HepG2 (cell line): ENCODE results near the gene DENND11. TPM values are rescaled to one million over a fixed set of nuclear protein-coding genes. Genes with fewer than 3 reads are reported as not detected.

ENCODE experiments used
- ATAC-seq: fragments of 200-7000 bp; cut with Tn5 transposase; 3 replicates; pipeline ENCODE4 v1.9.1; 2020; ENCODE audit warnings: mild to moderate bottlenecking, moderate library complexity
- BruUV-seq: library from RNA; stranded (reverse); fragments of 400-500 nt; replicated peaks from 2 replicates; lab custom pipeline; 2021; lab: Mats Ljungman, UMichigan
- CTCF ChIA-PET: fragments of 300-600 bp; formaldehyde crosslinking; extraction: SDS; loops from one replicate; lab custom pipeline; 2021; ENCODE audit warnings: low total read pairs, inconsistent platforms, low intra/inter-chr PET ratio; lab: Yijun Ruan, JAX
- POLR2A ChIA-PET: fragments of 350-600 bp; sonication (Branson Sonifier 250); formaldehyde crosslinking; loops from one replicate; lab custom pipeline; 2020; ENCODE audit warnings: antibody characterized with exemption, inconsistent platforms; lab: Yijun Ruan, JAX
- DNase-seq: peaks from one replicate; pipeline ENCODE4 v3.0.0-alpha.2; 2015; ENCODE audit warnings: low spot score
- FAIRE-seq: peaks from 3 replicates; lab custom pipeline; 2011; peaks lifted over from hg19 to GRCh38; lab: Jason Lieb, UNC
- H2AFZ ChIP-seq: one replicate; pipeline ENCODE4 v1.6.1; 2011; ENCODE audit warnings: low read length, inconsistent platforms
- H3K27ac ChIP-seq: fragments of 300-600 bp; 3 replicates; pipeline ENCODE4 v1.8.0; 2011; ENCODE audit warnings: mixed run types, mild to moderate bottlenecking, mixed read lengths, low read length, inconsistent platforms; ENCODE audit not compliant: insufficient read depth; ENCODE audit errors: extremely low read length
- H3K27me3 ChIP-seq, 2 experiments: fragments of 200-600 bp in 1 of 2; 2 replicates in 1 of 2; 3 replicates in 1 of 2; pipeline versions ENCODE4 v1.6.0 to v1.8.0; 2011; ENCODE audit warnings: low read length in 2 of 2, mild to moderate bottlenecking in 2 of 2, moderate library complexity in 2 of 2, inconsistent platforms in 1 of 2; ENCODE audit not compliant: insufficient read depth in 2 of 2, control insufficient read depth in 1 of 2
- H3K36me3 ChIP-seq, 2 experiments: fragments of 200-600 bp in 1 of 2; replicated peaks in 1 of 2; 2 replicates in 1 of 2; 3 replicates in 1 of 2; pipeline versions ENCODE4 v1.5.1 to v1.8.0; 2011; ENCODE audit warnings: low read length in 2 of 2, inconsistent platforms in 1 of 2; ENCODE audit not compliant: insufficient read depth in 2 of 2, control insufficient read depth in 1 of 2
- H3K4me1 ChIP-seq: 2 replicates; pipeline ENCODE4 v1.5.1; 2012; ENCODE audit warnings: low read length, inconsistent platforms; ENCODE audit not compliant: insufficient read depth
- H3K4me2 ChIP-seq: 2 replicates; pipeline ENCODE4 v1.6.0; 2011; ENCODE audit warnings: low read depth, low read length, inconsistent platforms
- H3K4me3 ChIP-seq, 3 experiments: fragments of 200-600 bp in 1 of 3; sonication (generic), shearing (Covaris generic) in 1 of 3; replicated peaks in 1 of 3; 2 replicates each; pipeline ENCODE4 v1.5.1; 2011 to 2016; ENCODE audit warnings: low read length in 3 of 3, inconsistent platforms in 2 of 3, low read depth in 2 of 3, mild to moderate bottlenecking in 2 of 3, control low read depth in 1 of 3, mixed read lengths in 1 of 3; ENCODE audit not compliant: insufficient read depth in 1 of 3
- H3K79me2 ChIP-seq: one replicate; pipeline ENCODE4 v1.6.1; 2011; ENCODE audit warnings: low read length, inconsistent platforms; ENCODE audit not compliant: insufficient read depth
- H3K9ac ChIP-seq: 2 replicates; pipeline ENCODE4 v1.6.0; 2011; ENCODE audit warnings: mild to moderate bottlenecking, low read depth, low read length, inconsistent platforms; ENCODE audit not compliant: insufficient read depth
- H3K9me3 ChIP-seq: 2 replicates; pipeline ENCODE4 v1.5.1; 2012; ENCODE audit warnings: mild to moderate bottlenecking, low read length
- H4K20me1 ChIP-seq: 2 replicates; pipeline ENCODE4 v1.6.0; 2011; ENCODE audit warnings: inconsistent platforms, mild to moderate bottlenecking, low read length, moderate library complexity; ENCODE audit not compliant: insufficient read depth
- AGO1 ChIP-seq: fragments of 200-400 bp; formaldehyde crosslinking; IDR thresholded peaks from 2 replicates; pipeline ENCODE4 v1.6.1; 2017; ENCODE audit warnings: mild to moderate bottlenecking, low read depth, low read length, moderate library complexity; ENCODE audit not compliant: poor library complexity, severe bottlenecking
- CBX1 ChIP-seq: IDR thresholded peaks from one replicate; pipeline ENCODE4 v1.6.1; 2016; ENCODE audit warnings: antibody characterized with exemption, low read depth
- FOXO4 ChIP-seq: sonication (generic); formaldehyde crosslinking; conservative IDR thresholded peaks from 2 replicates; pipeline ENCODE4 v1.8.1; 2023; ENCODE audit warnings: missing genetic modification reagents
- FOXP1 ChIP-seq, 2 experiments: fragments of 450-650 bp in 1 of 2; IDR thresholded peaks; 2 replicates each; pipeline ENCODE4 v1.6.1; 2017 to 2018; ENCODE audit warnings: antibody characterized with exemption in 1 of 2
- MIER2 ChIP-seq: IDR thresholded peaks from 2 replicates; pipeline ENCODE4 v1.6.1; 2016; ENCODE audit warnings: missing biosample characterization, missing genetic modification reagents
- MTA1 ChIP-seq: sonication (generic); formaldehyde crosslinking; IDR thresholded peaks from 2 replicates; pipeline ENCODE4 v1.4.0; 2020; ENCODE audit warnings: missing genetic modification reagents, mild to moderate bottlenecking, borderline replicate concordance
- PCBP2 ChIP-seq: fragments of 200-400 bp; formaldehyde crosslinking; optimal IDR thresholded peaks from 2 replicates; pipeline ENCODE3; 2018; ENCODE audit warnings: low read length, low read depth; ENCODE audit not compliant: poor library complexity, severe bottlenecking
- PHF21A ChIP-seq: sonication (generic); formaldehyde crosslinking; IDR thresholded peaks from 2 replicates; pipeline ENCODE4 v1.5.0; 2020; ENCODE audit warnings: mild to moderate bottlenecking, missing genetic modification reagents
- REST ChIP-seq, 2 experiments: IDR thresholded peaks; 2 replicates each; pipeline ENCODE4 v1.6.1; 2011 to 2012; ENCODE audit warnings: low read length in 2 of 2, borderline replicate concordance in 1 of 2, low read depth in 1 of 2, mild to moderate bottlenecking in 1 of 2, moderate library complexity in 1 of 2
- RFXAP ChIP-seq: sonication (generic); formaldehyde crosslinking; IDR thresholded peaks from 2 replicates; pipeline ENCODE4 v1.4.0; 2020; ENCODE audit warnings: missing genetic modification reagents, borderline replicate concordance
- UBTF ChIP-seq: sonication (generic); formaldehyde crosslinking; IDR thresholded peaks from 2 replicates; pipeline ENCODE4 v1.4.0; 2020; ENCODE audit warnings: mild to moderate bottlenecking, missing genetic modification reagents
- ZNF256 ChIP-seq: sonication (generic); formaldehyde crosslinking; conservative IDR thresholded peaks from 2 replicates; pipeline ENCODE4 v1.4.0; 2020; ENCODE audit warnings: missing genetic modification reagents
- WGBS: methylation state at CpG from one replicate; pipeline ENCODE4 v1.1.6; 2017; ENCODE audit warnings: low lambda C conversion rate; 5-methylcytosine and 5-hydroxymethylcytosine counted together
- in situ Hi-C: cut with HindIII; loops from 2 replicates; pipeline ENCODE4 v1.10.0; 2017; ENCODE audit warnings: low pct_unique_long_range_greater_than_20kb; ENCODE audit not compliant: extremely low pct_ligation_motif_present
- intact Hi-C: fragments of 100-400 bp; cut with micrococcal nuclease; formaldehyde crosslinking; loops from one replicate; pipeline ENCODE4 v1.10.0; 2022; ENCODE audit not compliant: unreplicated experiment
- polyA plus RNA-seq, 8 experiments: library from polyadenylated mRNA; depleted of rRNA in 3 of 8; stranded (reverse) in 7 of 8; unstranded in 1 of 8; fragments of >200 nt; fragmentation: Illumina TruSeq in 4 of 8; extraction: Trizol in 4 of 8; gene quantifications; 2 replicates each; pipeline versions ENCODE4 v1.2.1 to v1.2.3, GENCODE V29; 2011 to 2016; ENCODE audit warnings: low read depth in 4 of 8, missing spikeins in 1 of 8, mixed read lengths in 1 of 8; ENCODE audit not compliant: insufficient read depth in 1 of 8
- total RNA-seq, 5 experiments: library from RNA; depleted of rRNA; stranded (reverse); fragments of >200 nt; fragmentation: Illumina TruSeq; extraction: Trizol; gene quantifications; 2 replicates each; pipeline ENCODE4 v1.2.3, GENCODE V29; 2016; ENCODE audit warnings: low read depth in 1 of 5

Gene DENND11
- total and polyA plus RNA-seq, 2 of the 13 experiments (the other 11 are each of a cell fraction or from before 2014, with no cell fraction given) = 7.1 to 10.5 TPM

GRCh38 chr7:141715794-141716689 lies 14.1 kb upstream of the DENND11 start (continued):
- TF ChIP-seq REST (IDR thresholded peaks at IDR 0.05; ENCODE audit: borderline replicate concordance in 1 of 2, low read depth in 1 of 2, low read length in 2 of 2) (peak in 1 of 2 experiments; percentile 88; a peak in 3 of 4 replicates), PCBP2 (peak; percentile 49), MIER2 (0 out of 2 replicates have a peak, but pooled peaks have one; percentile 26)

- FAIRE-seq (no peak), DNase-seq (no peak), ATAC-seq (no peak)
- Histone ChIP-seq H3K4me1 (peaks cover 14% of the 10 kb centered on the region), H3K36me3 (no peaks in the 10 kb centered on the region), H3K9ac (no peak overlapping the region), H3K9me3 (no peaks in the 10 kb centered on the region), H3K79me2 (no peaks in the 10 kb centered on the region), H3K4me3 (no peak overlapping the region), H2AFZ (no peak overlapping the region), H3K27ac (no peak overlapping the region), H3K4me2 (no peak overlapping the region), H4K20me1 (no peaks in the 10 kb centered on the region), H3K27me3 (no peaks in the 10 kb centered on the region; a peak in 1 of 5 replicates)
- under 1% methylated on average over 4 of the region's 4 CpGs for WGBS
- BruUV-seq = no TSS peak
- intact Hi-C loops (no loop called here), in situ Hi-C loops (no loop called here)
- CTCF ChIA-PET = no interaction called here
- TF ChIP-seq AGO1 (no peak), MTA1 (no peak), PHF21A (no peak), FOXP1 (IDR thresholded peaks at IDR 0.05) (no peak), FOXP1 (CRISPR knock-in tag; IDR thresholded peaks at IDR 0.05) (no peak), RFXAP (no peak), CBX1 (no peak), UBTF (CRISPR knock-in tag) (no peak), FOXO4 (CRISPR knock-in tag) (no peak), ZNF256 (no peak)
- POLR2A ChIA-PET = interaction anchor here (0.9 kb wide), 1 partner anchor 19 kb away, joined by 3 read pairs; no protein-coding TSS in a partner anchor
Measured at GRCh38 chr7:141715018-141715417, 13.1 kb upstream of the DENND11 start.
